Measurements from ENCODE around the gene CCNY. TPM values are rescaled to one million over a fixed set of nuclear protein-coding genes. Genes with fewer than 3 reads are reported as not detected.
"Not testable (repeated sequence)": the region's sequence is repeated elsewhere in the genome, so short reads cannot be mapped to it uniquely, and the experiment has no call there.

Gene CCNY
- total RNA-seq, 1 experiment from 2014 or later: 51.9 TPM

- Histone ChIP-seq H3K4me3 (ENCODE audit: low read depth in 2 of 2, low read length in 2 of 2) (no peak overlapping the region), H3K9me3 (ENCODE audit: control insufficient read depth, insufficient read depth, low read depth, low read length) (no peaks in the 10 kb centered on the region), H3K4me1 (ENCODE audit: control insufficient read depth, insufficient read depth, low read length) (peaks cover 2% of the 10 kb centered on the region; the same call in 1 of the 2 replicates), H3K27ac (ENCODE audit: low read length) (no peak overlapping the region), H3K27me3 (ENCODE audit: control insufficient read depth, insufficient read depth, low read length) (no peaks in the 10 kb centered on the region), H3K36me3 (ENCODE audit: control insufficient read depth, insufficient read depth, low read length) (no peaks in the 10 kb centered on the region)
- DNase-seq (ENCODE audit: low read depth, low spot score) (no peak), ATAC-seq (no peak)
- POLR2A ChIA-PET: no interaction called here
- TF ChIP-seq CTCF (IDR thresholded peaks at IDR 0.05): no peak
- no peak for TF ChIP-seq SIN3A (IDR thresholded peaks at IDR 0.05; ENCODE audit: borderline replicate concordance, insufficient read depth, low read depth, low read length)
- no peak for TF ChIP-seq REST (IDR thresholded peaks at IDR 0.05; ENCODE audit: insufficient read depth in 1 of 2, low read depth in 2 of 2, low read length in 1 of 2)
- TF ChIP-seq POLR2AphosphoS5 (IDR thresholded peaks at IDR 0.05; ENCODE audit: low read depth, low read length): no peak
- no peak for TF ChIP-seq TCF7L2 (IDR thresholded peaks at IDR 0.05; ENCODE audit: low read depth, low read length)
- intact Hi-C loops (cut with micrococcal nuclease; ENCODE audit: unreplicated experiment): no loop called here
- CTCF ChIA-PET: no interaction called here
- in situ Hi-C loops (cut with HindIII; ENCODE audit: low pct_unique_long_range_greater_than_20kb, low sequenced_read_pairs): no loop called here
- no TSS peak for BruUV-seq (replicated peaks)
Observed at GRCh38 chr10:35353805-35354204, 17.5 kb downstream of the CCNY start.

GRCh38 chr10:35354257-35354656, 17.9 kb downstream of the CCNY start:
- CTCF ChIA-PET; H3K4me1 ChIP-seq (ENCODE audit: control insufficient read depth, insufficient read depth, low read length); ATAC-seq; H3K9me3 ChIP-seq (ENCODE audit: control insufficient read depth, insufficient read depth, low read depth, low read length); BruUV-seq (replicated peaks); H3K27ac ChIP-seq (ENCODE audit: low read length); H3K36me3 ChIP-seq (ENCODE audit: control insufficient read depth, insufficient read depth, low read length); H3K27me3 ChIP-seq (ENCODE audit: control insufficient read depth, insufficient read depth, low read length); intact Hi-C loops (cut with micrococcal nuclease; ENCODE audit: unreplicated experiment); H3K4me3 ChIP-seq (ENCODE audit: low read depth in 2 of 2, low read length in 2 of 2); DNase-seq (ENCODE audit: low read depth, low spot score); in situ Hi-C loops (cut with HindIII; ENCODE audit: low pct_unique_long_range_greater_than_20kb, low sequenced_read_pairs); POLR2A ChIA-PET: not testable (repeated sequence)

- intact Hi-C loops (cut with micrococcal nuclease; ENCODE audit: unreplicated experiment): no loop called here
- ATAC-seq: no peak
Observed at GRCh38 chr10:35355971-35356724, 19.8 kb downstream of the CCNY start.

More at GRCh38 chr10:35355971-35356724, 19.8 kb downstream of the CCNY start:
- Histone ChIP-seq H3K4me3 (ENCODE audit: low read depth in 2 of 2, low read length in 2 of 2) (no peak overlapping the region), H3K27ac (ENCODE audit: low read length) (no peak overlapping the region), H3K4me1 (ENCODE audit: control insufficient read depth, insufficient read depth, low read length) (peaks cover 2% of the 10 kb centered on the region; the same call in 1 of the 2 replicates), H3K27me3 (ENCODE audit: control insufficient read depth, insufficient read depth, low read length) (no peaks in the 10 kb centered on the region), H3K9me3 (ENCODE audit: control insufficient read depth, insufficient read depth, low read depth, low read length) (no peaks in the 10 kb centered on the region), H3K36me3 (ENCODE audit: control insufficient read depth, insufficient read depth, low read length) (no peaks in the 10 kb centered on the region)
- BruUV-seq (replicated peaks): no TSS peak
- CTCF ChIA-PET: no interaction called here
- POLR2A ChIA-PET: no interaction called here
- in situ Hi-C loops (cut with HindIII; ENCODE audit: low pct_unique_long_range_greater_than_20kb, low sequenced_read_pairs): no loop called here
- TF ChIP-seq POLR2AphosphoS5 (IDR thresholded peaks at IDR 0.05; ENCODE audit: low read depth, low read length) (no peak), REST (IDR thresholded peaks at IDR 0.05; ENCODE audit: insufficient read depth in 1 of 2, low read depth in 2 of 2, low read length in 1 of 2) (no peak), CTCF (IDR thresholded peaks at IDR 0.05) (no peak), TCF7L2 (IDR thresholded peaks at IDR 0.05; ENCODE audit: low read depth, low read length) (no peak), SIN3A (IDR thresholded peaks at IDR 0.05; ENCODE audit: borderline replicate concordance, insufficient read depth, low read depth, low read length) (no peak)
- no peak for DNase-seq (ENCODE audit: low read depth, low spot score)

Data from Panc1 (cell line).